Raji (cell line): Measurements from ENCODE around the gene NAGLU.
A peak's percentile ranks its signal among the peaks of the same experiment; 100 is the strongest.

Experiments used
- POLR2A ChIP-seq: IDR thresholded peaks from 2 replicates; pipeline ENCODE4 v1.6.1; 2011; ENCODE audit warnings: low read depth, low read length, control low read depth; ENCODE audit not compliant: insufficient read depth

The NAGLU gene

DNA sequence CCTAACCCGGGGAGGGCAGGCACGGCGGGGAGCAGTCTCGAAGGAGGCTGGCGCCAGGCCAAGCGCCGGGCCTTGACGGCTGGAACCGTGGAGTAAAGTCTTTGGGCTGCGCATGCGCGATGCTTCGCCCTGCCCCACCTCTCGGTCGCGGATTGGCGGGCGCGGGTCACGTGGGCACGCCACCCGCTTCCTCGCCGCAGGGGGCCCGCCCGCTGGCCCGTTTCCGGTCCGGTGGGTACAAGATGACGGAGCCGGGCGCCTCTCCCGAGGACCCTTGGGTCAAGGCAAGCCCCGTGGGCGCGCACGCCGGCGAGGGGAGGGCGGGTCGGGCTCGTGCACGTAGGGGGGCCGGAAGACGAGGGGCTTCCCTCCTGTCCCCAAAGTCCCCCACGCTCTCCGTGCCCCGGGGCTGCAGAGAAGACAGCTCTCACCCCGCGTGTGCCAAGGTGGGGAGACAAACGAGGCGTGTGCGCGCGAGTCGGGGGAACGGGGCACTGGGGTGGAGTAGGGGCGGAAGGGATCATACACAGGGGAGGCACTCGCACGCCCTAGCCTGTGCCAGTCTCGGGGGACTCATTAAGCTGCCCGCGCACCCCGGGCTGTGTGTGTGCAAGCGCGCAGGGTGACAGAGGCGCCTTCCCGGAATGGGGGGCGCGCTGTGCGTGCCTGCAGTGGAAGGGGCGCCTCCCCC, 31.0 kb downstream of the NAGLU start, which contains the start of gene MLX:
Gene MLX, plus strand, starts transcription at position 218 of the 691 bp plus-strand sequence. Its CDS starts 25 bp downstream, at position 243.
- peak; percentile 80 for TF ChIP-seq POLR2A

DNA sequence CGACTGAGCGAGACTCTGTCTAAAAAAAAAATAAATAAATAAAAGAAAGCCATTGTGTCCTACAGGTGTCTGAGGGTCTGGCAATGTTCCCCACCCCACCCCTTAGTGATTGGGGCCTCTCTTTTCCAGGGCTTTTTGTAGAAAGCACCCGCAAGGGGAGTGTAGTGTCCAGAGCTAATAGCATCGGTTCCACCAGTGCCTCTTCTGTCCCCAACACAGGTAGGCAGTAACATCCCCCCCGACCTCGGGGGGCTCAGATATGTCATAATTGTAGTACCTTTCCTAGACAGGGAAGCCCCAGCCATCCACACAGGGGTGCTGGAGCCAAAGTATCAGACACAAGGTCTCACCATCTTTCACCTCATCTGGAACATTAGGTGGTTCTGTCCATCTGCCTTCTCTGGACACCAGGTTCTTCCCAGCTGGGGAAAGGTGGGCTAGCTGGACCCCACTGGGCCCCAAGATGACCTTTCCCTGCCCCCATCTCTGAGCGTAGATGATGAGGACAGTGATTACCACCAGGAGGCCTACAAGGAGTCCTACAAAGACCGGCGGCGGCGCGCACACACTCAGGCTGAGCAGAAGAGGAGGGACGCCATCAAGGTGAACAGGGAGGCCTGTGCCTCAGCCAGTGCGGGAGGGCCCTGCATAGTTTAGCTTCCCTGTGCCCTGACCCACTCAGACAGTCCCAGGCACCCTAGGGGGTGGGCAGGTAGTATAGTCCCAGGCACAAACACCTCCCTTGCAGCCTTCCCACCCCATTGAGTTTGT, 32.5 kb downstream of the NAGLU start:
- TF ChIP-seq POLR2A: 0 out of 2 replicates have a peak, but pooled peaks have one; percentile 19

DNA sequence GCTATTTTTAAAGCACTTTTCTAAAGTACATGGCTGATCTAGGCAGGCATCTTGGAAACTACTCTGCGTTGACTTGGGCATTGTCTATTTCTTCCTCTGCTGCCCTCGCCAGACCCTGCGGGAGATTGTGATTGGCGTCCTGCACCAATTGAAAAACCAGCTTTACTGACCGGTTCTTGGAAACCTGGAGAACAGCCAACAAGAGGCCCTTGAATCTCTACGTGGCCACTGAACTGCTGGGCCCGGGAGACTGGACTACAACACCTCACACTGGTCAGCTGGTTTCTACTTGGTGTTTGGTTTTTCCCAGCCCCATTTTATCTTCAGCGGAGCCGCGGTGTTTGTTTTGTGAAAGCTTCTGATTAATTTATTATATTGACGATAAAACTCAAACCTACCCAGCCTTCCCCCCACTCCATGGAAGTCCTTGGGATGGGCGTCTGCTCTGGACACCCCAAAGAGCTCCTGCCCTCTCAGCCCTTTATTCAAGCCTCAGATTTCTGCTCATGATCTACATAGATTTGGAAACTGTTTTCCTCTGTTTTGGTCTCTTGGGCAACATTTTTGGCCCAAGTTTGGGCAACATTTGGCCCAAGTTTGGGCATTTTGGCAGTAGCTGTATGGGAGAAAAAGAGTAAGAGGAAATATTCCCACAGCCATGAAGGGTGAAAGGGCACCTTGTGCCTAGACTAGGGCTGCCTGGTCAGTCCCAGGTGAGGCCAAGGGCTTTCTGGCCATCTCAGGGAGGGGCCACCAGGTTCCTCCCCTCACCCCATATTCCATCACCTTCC, 35.6 kb downstream of the NAGLU start:
- no peak for TF ChIP-seq POLR2A

- TF ChIP-seq POLR2A: 0 out of 2 replicates have a peak, but pooled peaks have one; percentile 10
Observed at GRCh38 chr17:42573095-42573494, 37.1 kb downstream of the NAGLU start.

GRCh38 chr17:42574463-42574862, 38.4 kb downstream of the NAGLU start:
- no peak for TF ChIP-seq POLR2A

- no peak for TF ChIP-seq POLR2A
Observed at GRCh38 chr17:42577140-42577531, 41.1 kb downstream of the NAGLU start.

DNA sequence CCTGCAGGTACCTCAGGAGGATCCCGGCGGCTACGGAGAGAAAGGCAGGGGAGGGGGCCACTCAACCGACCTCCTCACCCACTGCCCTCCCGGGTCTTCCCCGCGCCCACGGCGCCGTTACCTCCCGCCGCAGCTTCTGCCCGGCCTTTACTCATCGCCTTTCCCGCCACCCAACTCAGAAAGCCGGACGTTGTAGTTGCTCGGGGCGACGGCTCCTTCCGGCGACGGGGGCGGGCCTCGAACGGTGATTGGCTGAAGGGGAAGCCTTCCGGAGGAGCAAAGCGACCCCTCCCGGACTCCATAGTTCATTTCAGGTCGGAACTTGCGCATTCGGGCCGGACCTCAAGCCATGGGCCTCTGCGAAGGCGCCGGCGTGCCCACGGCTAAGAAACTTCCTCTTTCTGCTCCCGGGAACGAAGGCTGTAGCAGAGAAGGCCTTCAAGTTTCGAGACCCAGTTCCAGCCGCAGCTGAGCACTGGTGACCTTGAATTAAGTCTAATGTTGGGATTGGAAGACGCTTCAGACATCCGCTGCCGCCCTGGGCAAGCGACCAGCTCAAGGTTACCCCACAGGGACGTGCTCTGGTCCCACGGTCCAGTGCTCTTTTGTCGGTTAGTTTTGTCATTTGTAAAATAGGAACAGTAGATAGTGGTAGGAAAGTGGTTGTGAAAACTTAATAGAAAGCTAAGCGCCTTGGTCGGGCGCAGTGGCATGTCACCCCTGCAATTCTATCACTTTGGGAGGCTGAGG, 41.7 kb downstream of the NAGLU start, which contains the start of gene PSMC3IP:
Gene PSMC3IP, minus strand, starts transcription at position 198 of the 750 bp plus-strand sequence. Its CDS starts 43 bp downstream, at position 155.
- TF ChIP-seq POLR2A: peak; percentile 81

GRCh38 chr17:42578282-42578869, 42.3 kb downstream of the NAGLU start:
- 0 out of 2 replicates have a peak, but pooled peaks have one; percentile 22 for TF ChIP-seq POLR2A

- TF ChIP-seq POLR2A: no peak
Observed at GRCh38 chr17:42579794-42580551, 43.9 kb downstream of the NAGLU start.

- TF ChIP-seq POLR2A: no peak
Observed at GRCh38 chr17:42581744-42582270, 45.8 kb downstream of the NAGLU start.

DNA sequence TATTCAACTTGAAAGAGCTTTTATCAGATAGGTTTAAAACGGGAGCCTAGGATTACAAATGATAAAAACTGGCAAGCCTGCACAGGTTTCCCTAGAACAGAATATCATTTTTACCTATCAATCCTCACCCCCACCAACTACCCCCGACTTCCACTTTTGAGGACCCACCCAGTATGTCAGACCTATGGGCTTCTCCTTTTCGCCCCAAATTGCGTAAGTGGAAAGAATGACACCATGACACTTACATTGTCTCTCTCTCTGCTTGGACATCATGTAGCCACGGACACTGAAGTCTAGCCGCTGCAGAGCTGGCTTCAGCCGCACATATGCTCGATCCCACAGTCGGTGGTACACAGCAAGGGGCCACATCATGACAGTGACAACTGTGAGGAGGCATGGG, 48.8 kb downstream of the NAGLU start:
- no peak for TF ChIP-seq POLR2A

DNA sequence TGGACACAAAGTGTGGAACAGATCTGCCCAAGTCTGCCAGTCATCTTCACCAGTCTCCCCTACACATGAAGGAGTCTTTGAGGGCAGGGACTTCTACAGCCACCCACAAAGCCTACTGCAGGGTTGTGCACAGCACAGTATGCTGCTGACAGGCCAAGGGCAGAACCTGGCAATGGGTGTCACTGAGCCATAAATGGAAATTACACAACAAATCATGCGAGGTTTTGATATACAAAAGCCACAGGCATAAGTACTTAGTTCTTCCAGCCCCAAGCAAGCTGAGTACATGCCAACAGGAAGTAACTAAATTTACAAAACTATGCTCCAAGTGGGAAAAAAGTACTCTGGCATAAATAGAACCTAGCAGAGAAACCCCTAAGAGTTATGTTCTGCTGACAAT, 49.3 kb downstream of the NAGLU start:
- no peak for TF ChIP-seq POLR2A

GRCh38 chr17:42586514-42587230, 50.6 kb downstream of the NAGLU start:
- no peak for TF ChIP-seq POLR2A

GRCh38 chr17:42590886-42591285, 54.8 kb downstream of the NAGLU start:
- no peak for TF ChIP-seq POLR2A
